Gastrocnemius medialis (tissue), 4 donors: ENCODE measurements around the gene LHFPL2. TPM values are rescaled to one million over a fixed set of nuclear protein-coding genes. Genes with fewer than 3 reads are reported as not detected.

Experiments used
- ATAC-seq, 2 donors: fragments of 150-250 bp; one replicate each; pipeline ENCODE4 v1.9.1; 2016
- DNase-seq, 2 donors: peaks; one replicate each; pipeline ENCODE4 v3.0.0-alpha.2; 2019
- H3K27ac ChIP-seq, 4 donors: fragments of 200-600 bp; sonication (generic); 1 replicate in 1 of 4; 2 replicates in 3 of 4; pipeline ENCODE4 v1.5.1; 2016 to 2018; ENCODE audit warnings: mild to moderate bottlenecking in 2 of 4, moderate library complexity in 1 of 4
- H3K27me3 ChIP-seq, 3 donors: fragments of 200-600 bp; sonication (generic) in 2 of 3; 1 replicate in 1 of 3; 2 replicates in 2 of 3; pipeline versions ENCODE4 v1.5.1 to v1.6.0; 2016 to 2019; ENCODE audit warnings: mild to moderate bottlenecking in 1 of 3, moderate library complexity in 1 of 3
- H3K36me3 ChIP-seq, 2 donors: fragments of 200-600 bp; sonication (generic) in 1 of 2; one replicate each; pipeline ENCODE4 v1.5.1; 2017 to 2018
- H3K4me1 ChIP-seq, 2 donors: fragments of 200-600 bp; sonication (generic) in 1 of 2; one replicate each; pipeline ENCODE4 v1.5.1; 2016 to 2017; ENCODE audit warnings: mild to moderate bottlenecking in 2 of 2
- H3K4me3 ChIP-seq, 4 donors: fragments of 200-600 bp; sonication (generic) in 3 of 4; 1 replicate in 1 of 4; 2 replicates in 3 of 4; pipeline ENCODE4 v1.5.1; 2016 to 2019; ENCODE audit warnings: mild to moderate bottlenecking in 2 of 4
- H3K9me3 ChIP-seq, 3 donors: fragments of 200-600 bp; sonication (generic) in 2 of 3; 1 replicate in 1 of 3; 2 replicates in 2 of 3; pipeline ENCODE4 v1.5.1; 2016 to 2019
- CTCF ChIP-seq, 5 experiments: fragments of 450-650 bp in 3 of 5; fragments of 200-600 bp in 2 of 5; sonication (generic) in 2 of 5; IDR thresholded peaks in 4 of 5; conservative IDR thresholded peaks in 1 of 5; 1 replicate in 4 of 5; 2 replicates in 1 of 5; pipeline ENCODE4 v1.5.1; 2016 to 2019; ENCODE audit warnings: antibody characterized with exemption in 5 of 5, mild to moderate bottlenecking in 3 of 5, moderate library complexity in 3 of 5
- POLR2A ChIP-seq, 2 donors: fragments of 450-650 bp; IDR thresholded peaks; one replicate each; pipeline ENCODE4 v1.6.1; 2017; ENCODE audit warnings: antibody characterized with exemption in 2 of 2, mild to moderate bottlenecking in 2 of 2, moderate library complexity in 2 of 2
- in situ Hi-C, 4 donors: fragments of 200-750 bp; cut with MboI; loops; one replicate each; pipeline versions ENCODE4 v1.15.0 to v1.8.0; 2017; ENCODE audit warnings: low sequenced_read_pairs in 4 of 4
- intact Hi-C: fragments of 100-400 bp; cut with DNase I; formaldehyde crosslinking; loops from one replicate; pipeline ENCODE4 v1.15.1; 2023; ENCODE audit warnings: low total_unique reads
- total RNA-seq, 4 donors: library from RNA; depleted of rRNA; stranded (reverse); fragments of >200 nt; gene quantifications; one replicate each; pipeline versions ENCODE4 v1.1.0 to v1.2.3, GENCODE V29; 2016

The LHFPL2 gene
- total RNA-seq, 4 donors from 2014 or later, result 3.4 to 4.7 (median 3.5) TPM

DNA sequence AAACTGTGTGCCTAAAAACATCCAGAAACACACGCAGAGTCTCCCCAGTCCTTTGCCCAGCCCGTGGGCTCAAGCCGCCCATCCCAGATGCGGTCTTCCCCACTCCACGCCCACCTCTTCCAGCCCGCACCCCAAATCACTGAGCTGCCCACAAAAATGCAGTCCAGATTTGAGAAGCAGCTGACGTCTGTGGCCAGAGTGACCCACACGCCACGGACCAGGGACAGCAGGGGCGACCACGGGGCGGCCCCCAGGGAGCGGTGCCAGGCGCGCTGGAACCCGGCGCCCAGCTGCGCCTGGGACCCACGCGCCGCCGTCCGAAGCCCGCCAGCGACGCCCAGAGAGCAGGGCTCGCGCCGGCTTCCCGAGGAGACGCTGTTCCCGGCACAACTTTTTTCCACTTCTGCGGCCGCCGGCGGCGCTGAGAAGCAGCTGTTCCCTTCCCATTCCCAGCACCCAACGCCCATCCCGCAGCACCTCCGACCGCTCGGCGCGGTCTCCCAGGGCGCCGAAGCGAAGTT, 674 bp downstream of the LHFPL2 start:
- peak overlapping the region; percentile 72 to 95 (median 78) for H3K4me3 ChIP-seq
- DNase-seq, result peak; percentile 24 to 43
- H3K27ac ChIP-seq, result peak overlapping the region; percentile 82 to 91 (median 86)
- in situ Hi-C loops (loop anchor here in 2 of 4 donors (10.0 to 25.0 kb wide), 2 partner anchors 93 to 111 kb away; no protein-coding TSS in a partner anchor), intact Hi-C loops (loop anchor here (5.0 to 10.0 kb wide), 5 partner anchors 81 to 286 kb away; partner anchors contain the start of gene SCAMP1)
- no peaks in the 10 kb centered on the region for H3K36me3 ChIP-seq
- H3K27me3 ChIP-seq, result no peaks in the 10 kb centered on the region
- ATAC-seq, result peak; percentile 72 to 73
- peaks cover 12% of the 10 kb centered on the region in 2 donors for H3K4me1 ChIP-seq
- no peaks in the 10 kb centered on the region for H3K9me3 ChIP-seq
- no peak for TF ChIP-seq POLR2A (IDR thresholded peaks at IDR 0.05)
- no peak for TF ChIP-seq CTCF (IDR thresholded peaks at IDR 0.05 in 4 of 5, conservative IDR thresholded peaks at IDR 0.05 in 1 of 5)

DNA sequence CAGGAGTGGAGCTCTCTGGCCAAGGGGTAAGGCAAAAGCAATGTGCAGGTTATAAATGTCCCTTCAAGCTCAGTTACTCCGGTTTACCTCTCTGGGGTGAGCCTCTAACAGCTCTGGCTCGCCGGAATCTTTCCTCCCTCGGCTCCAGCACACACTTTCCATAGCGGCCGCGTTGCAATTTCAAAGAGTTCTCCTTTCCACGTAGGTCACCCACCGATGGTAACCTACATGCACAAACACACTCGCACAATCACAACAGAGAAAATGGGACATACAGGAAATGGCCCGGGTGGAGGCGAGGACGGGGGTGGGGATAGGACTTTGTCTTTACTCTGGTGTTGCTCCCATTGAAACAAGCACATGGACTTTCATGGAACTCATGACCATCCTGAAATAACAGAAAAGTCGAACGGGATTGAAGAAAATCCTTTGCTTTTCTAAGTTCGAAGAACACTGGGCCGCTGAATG, 1.2 kb downstream of the LHFPL2 start:
- in situ Hi-C loops, result loop anchor here in 2 of 4 donors (10.0 to 25.0 kb wide), 2 partner anchors 93 to 110 kb away; no protein-coding TSS in a partner anchor
- ATAC-seq, result no peak
- intact Hi-C loops, result loop anchor here (5.0 to 10.0 kb wide), 5 partner anchors 80 to 285 kb away; partner anchors contain the start of gene SCAMP1
- H3K27me3 ChIP-seq, result no peaks in the 10 kb centered on the region
- no peaks in the 10 kb centered on the region for H3K36me3 ChIP-seq
- H3K4me3 ChIP-seq, result peak overlapping the region; percentile 72 to 95 (median 78)
- TF ChIP-seq POLR2A (IDR thresholded peaks at IDR 0.05) (no peak), CTCF (IDR thresholded peaks at IDR 0.05 in 4 of 5, conservative IDR thresholded peaks at IDR 0.05 in 1 of 5) (no peak)
- DNase-seq, result no peak
- H3K4me1 ChIP-seq, result peaks cover 12% of the 10 kb centered on the region in 2 donors
- H3K27ac ChIP-seq, result peak overlapping the region; percentile 82 to 91 (median 86)
- H3K9me3 ChIP-seq, result no peaks in the 10 kb centered on the region

DNA sequence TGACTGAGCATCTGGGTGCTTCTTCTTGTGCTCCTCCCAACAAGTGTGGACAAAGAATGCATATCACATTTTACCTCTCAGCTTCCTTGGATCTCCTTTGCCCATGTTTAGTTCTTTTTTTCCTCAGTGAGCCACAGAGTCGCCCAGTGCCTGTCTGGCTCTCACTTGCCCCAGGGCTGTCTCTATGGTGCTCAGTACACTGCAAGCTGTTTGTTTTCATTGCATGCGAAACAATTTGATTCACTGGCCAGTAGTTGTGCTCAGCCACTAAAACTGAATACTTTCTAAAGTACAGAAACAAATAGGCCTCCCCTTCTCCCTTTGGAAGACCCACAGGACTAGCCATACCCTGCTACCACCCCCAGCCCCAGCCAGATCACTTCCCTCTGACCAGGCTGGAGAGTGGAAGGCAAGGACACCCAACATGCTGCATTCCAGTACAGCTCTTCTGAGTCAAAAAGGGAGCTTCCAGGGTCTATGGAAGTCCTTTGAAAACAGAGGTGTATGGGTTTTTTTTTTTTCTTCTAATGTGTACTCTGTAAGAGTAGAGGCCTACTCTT, 3.8 kb downstream of the LHFPL2 start:
- no peak overlapping the region for H3K27ac ChIP-seq
- no peaks in the 10 kb centered on the region for H3K36me3 ChIP-seq
- no peak for DNase-seq
- ATAC-seq, result no peak
- no peak overlapping the region for H3K4me3 ChIP-seq
- intact Hi-C loops, result loop anchor here (5.0 to 10.0 kb wide), 5 partner anchors 78 to 283 kb away; partner anchors contain the start of gene SCAMP1
- no peak for TF ChIP-seq CTCF (IDR thresholded peaks at IDR 0.05 in 4 of 5, conservative IDR thresholded peaks at IDR 0.05 in 1 of 5)
- no peak for TF ChIP-seq POLR2A (IDR thresholded peaks at IDR 0.05)
- H3K4me1 ChIP-seq, result peaks cover 12% of the 10 kb centered on the region in 2 donors
- H3K27me3 ChIP-seq, result no peaks in the 10 kb centered on the region
- in situ Hi-C loops, result loop anchor here in 2 of 4 donors (10.0 to 25.0 kb wide), 2 partner anchors 90 to 108 kb away; no protein-coding TSS in a partner anchor
- H3K9me3 ChIP-seq, result no peaks in the 10 kb centered on the region

GRCh38 chr5:78644129-78644528, 4.4 kb downstream of the LHFPL2 start:
- H3K4me1 ChIP-seq, result peaks cover 15 to 19% of the 10 kb centered on the region in 2 donors
- no peak for TF ChIP-seq POLR2A (IDR thresholded peaks at IDR 0.05)
- no peaks in the 10 kb centered on the region for H3K36me3 ChIP-seq
- H3K4me3 ChIP-seq, result no peak overlapping the region
- no peaks in the 10 kb centered on the region for H3K9me3 ChIP-seq
- ATAC-seq (no peak), DNase-seq (no peak)
- no peaks in the 10 kb centered on the region for H3K27me3 ChIP-seq
- H3K27ac ChIP-seq, result no peak overlapping the region
- in situ Hi-C loops, result loop anchor here in 2 of 4 donors (10.0 to 25.0 kb wide), 2 partner anchors 89 to 107 kb away; no protein-coding TSS in a partner anchor
- intact Hi-C loops, result loop anchor here (10.0 kb wide), 1 partner anchor 99 kb away; no protein-coding TSS in a partner anchor

DNA sequence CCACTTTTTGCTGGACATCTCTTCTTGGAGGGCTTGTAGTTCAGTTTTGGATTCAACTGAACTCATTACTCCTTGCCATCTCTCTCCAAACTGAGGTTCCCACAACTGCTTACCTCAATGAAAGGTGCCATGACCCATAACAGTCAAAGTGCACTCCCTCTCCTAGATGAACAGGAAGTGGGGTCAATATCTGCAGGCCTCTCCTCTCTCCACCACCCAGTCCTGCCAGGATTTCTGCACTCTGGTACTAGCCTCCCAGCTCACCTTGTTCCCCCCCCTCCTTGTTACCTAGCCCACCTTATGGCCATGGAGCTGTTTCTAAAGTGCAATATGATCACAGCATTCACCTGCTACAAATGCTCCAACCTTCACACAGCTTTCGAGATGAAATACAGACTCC, 5.9 kb downstream of the LHFPL2 start:
- ATAC-seq (no peak), DNase-seq (no peak)
- in situ Hi-C loops (loop anchor here in 2 of 4 donors (10.0 to 25.0 kb wide), 2 partner anchors 88 to 105 kb away; no protein-coding TSS in a partner anchor), intact Hi-C loops (loop anchor here (10.0 kb wide), 1 partner anchor 98 kb away; no protein-coding TSS in a partner anchor)
- Histone ChIP-seq H3K27ac (no peak overlapping the region), H3K27me3 (no peaks in the 10 kb centered on the region), H3K4me1 (peaks cover 14 to 27% of the 10 kb centered on the region in 2 donors), H3K36me3 (no peaks in the 10 kb centered on the region), H3K4me3 (no peak overlapping the region), H3K9me3 (no peaks in the 10 kb centered on the region)
- TF ChIP-seq POLR2A (IDR thresholded peaks at IDR 0.05), result no peak
- no peak for TF ChIP-seq CTCF (IDR thresholded peaks at IDR 0.05 in 4 of 5, conservative IDR thresholded peaks at IDR 0.05 in 1 of 5)
